ENCODE data around the gene SEMA3C.

SEMA3C gene

GRCh38 chr7:80774843-80775242, 144.0 kb downstream of the SEMA3C start:
- no peak for DNase-seq

- DNase-seq: no peak
Observed at GRCh38 chr7:80773787-80774508, 144.9 kb downstream of the SEMA3C start.

GRCh38 chr7:80772347-80772993, 146.4 kb downstream of the SEMA3C start:
- no peak for DNase-seq

- DNase-seq: no peak
Observed at GRCh38 chr7:80771523-80771922, 147.3 kb downstream of the SEMA3C start.

- no peak for DNase-seq
Observed at GRCh38 chr7:80770675-80771081, 148.2 kb downstream of the SEMA3C start.

GRCh38 chr7:80770061-80770460, 148.8 kb downstream of the SEMA3C start:
- DNase-seq: no peak

GRCh38 chr7:80768756-80769155, 150.1 kb downstream of the SEMA3C start:
- DNase-seq: no peak

GRCh38 chr7:80767654-80768053, 151.2 kb downstream of the SEMA3C start:
- no peak for DNase-seq

GRCh38 chr7:80766724-80767123, 152.1 kb downstream of the SEMA3C start:
- DNase-seq: no peak

GRCh38 chr7:80764132-80764531, 154.7 kb downstream of the SEMA3C start:
- no peak for DNase-seq

GRCh38 chr7:80763704-80764103, 155.1 kb downstream of the SEMA3C start:
- DNase-seq: no peak

GRCh38 chr7:80763289-80763688, 155.6 kb downstream of the SEMA3C start:
- DNase-seq: no peak

GRCh38 chr7:80760292-80760691, 158.6 kb downstream of the SEMA3C start:
- no peak for DNase-seq

- DNase-seq: no peak
Observed at GRCh38 chr7:80752954-80753690, 165.7 kb downstream of the SEMA3C start.

GRCh38 chr7:80749270-80749669, 169.6 kb downstream of the SEMA3C start:
- DNase-seq: no peak

- DNase-seq: no peak
Observed at GRCh38 chr7:80748363-80749042, 170.3 kb downstream of the SEMA3C start.

GRCh38 chr7:80740778-80741545, 177.9 kb downstream of the SEMA3C start:
- no peak for DNase-seq

- no peak for DNase-seq
Observed at GRCh38 chr7:80736371-80737125, 182.3 kb downstream of the SEMA3C start.

GRCh38 chr7:80735330-80735729, 183.5 kb downstream of the SEMA3C start:
- DNase-seq: no peak

- no peak for DNase-seq
Observed at GRCh38 chr7:80734011-80734410, 184.8 kb downstream of the SEMA3C start.

GRCh38 chr7:80733333-80733915, 185.4 kb downstream of the SEMA3C start:
- no peak for DNase-seq
